HCT116 (cell line): ENCODE data around the gene MRFAP1. TPM values are rescaled to one million over a fixed set of nuclear protein-coding genes. Genes with fewer than 3 reads are reported as not detected.

Source experiments
- ATAC-seq: fragments of 200-7000 bp; cut with Tn5 transposase; 2 replicates; pipeline ENCODE4 v1.9.1; 2020; ENCODE audit warnings: mild to moderate bottlenecking, moderate library complexity
- BruUV-seq: library from RNA; stranded (reverse); fragments of 400-500 nt; replicated peaks from 2 replicates; lab custom pipeline; 2021; lab: Mats Ljungman, UMichigan
- CTCF ChIA-PET: fragments of 300-600 bp; sonication (Branson Sonifier 250); formaldehyde crosslinking; loops from one replicate; lab custom pipeline; 2021; ENCODE audit warnings: antibody characterized with exemption; lab: Charles Lee
- POLR2A ChIA-PET: fragments of 300-600, 350-600 bp; sonication (Branson Sonifier 250); formaldehyde crosslinking; loops from one replicate; lab custom pipeline; 2021; ENCODE audit warnings: antibody characterized with exemption; lab: Charles Lee
- RAD21 ChIA-PET, 2 experiments: fragments of 300-600 bp; sonication (Branson Sonifier 250); formaldehyde crosslinking; loops; one replicate each; lab custom pipeline; 2023; ENCODE audit warnings: low total read pairs in 2 of 2; ENCODE audit not compliant: uncharacterized antibody in 2 of 2, unreplicated experiment in 2 of 2, low non-redundant PET in 1 of 2; lab: Charles Lee
- DNase-seq: peaks from one replicate; pipeline ENCODE4 v3.0.0-alpha.2; 2010; ENCODE audit warnings: low read depth, low spot score
- H2AFZ ChIP-seq: fragments of 200-600 bp; shearing (Covaris generic), sonication (generic); 2 replicates; pipeline ENCODE4 v1.6.1; 2017; ENCODE audit warnings: low read depth, mixed run types, mixed read lengths, antibody characterized with exemption, low read length; ENCODE audit not compliant: poor library complexity, severe bottlenecking
- H3K27ac ChIP-seq: 2 replicates; pipeline ENCODE4 v1.5.1; 2012; ENCODE audit warnings: low read depth, low read length
- H3K27me3 ChIP-seq: fragments of 200-600 bp; sonication (generic); 2 replicates; pipeline ENCODE4 v1.6.1; 2016; ENCODE audit warnings: mixed run types, low read length, mixed read lengths; ENCODE audit not compliant: insufficient read depth
- H3K36me3 ChIP-seq, 2 experiments: fragments of 200-500 bp in 1 of 2; fragments of 200-600 bp in 1 of 2; sonication (Bioruptor generic) in 1 of 2; sonication (generic) in 1 of 2; 2 replicates each; pipeline versions ENCODE4 v1.5.1 to v1.6.1; 2014 to 2016; ENCODE audit warnings: low read length in 2 of 2, inconsistent platforms in 1 of 2, mixed read lengths in 1 of 2, mixed run types in 1 of 2; ENCODE audit not compliant: insufficient read depth in 2 of 2, control insufficient read depth in 1 of 2
- H3K4me1 ChIP-seq, 2 experiments: fragments of 200-600 bp in 1 of 2; sonication (generic) in 1 of 2; 2 replicates each; pipeline versions ENCODE4 v1.5.1 to v1.6.1; 2012 to 2017; ENCODE audit warnings: low read length in 2 of 2, inconsistent platforms in 1 of 2, mild to moderate bottlenecking in 1 of 2, mixed read lengths in 1 of 2, mixed run types in 1 of 2, moderate library complexity in 1 of 2; ENCODE audit not compliant: insufficient read depth in 2 of 2, control insufficient read depth in 1 of 2
- H3K4me2 ChIP-seq: fragments of 200-600 bp; sonication (generic); 2 replicates; pipeline ENCODE4 v1.6.1; 2017; ENCODE audit warnings: mixed run types, low read length, mixed read lengths
- H3K4me3 ChIP-seq, 2 experiments: fragments of 200-600 bp in 1 of 2; sonication (generic) in 1 of 2; replicated peaks in 1 of 2; 2 replicates each; pipeline ENCODE4 v1.5.1; 2011 to 2016; ENCODE audit warnings: low read length in 2 of 2, control low read depth in 1 of 2, low read depth in 1 of 2, mild to moderate bottlenecking in 1 of 2, mixed read lengths in 1 of 2, mixed run types in 1 of 2
- H3K79me2 ChIP-seq: fragments of 200-600 bp; sonication (generic); 2 replicates; pipeline ENCODE4 v1.6.1; 2017; ENCODE audit warnings: mild to moderate bottlenecking, mixed run types, low read length, moderate library complexity, mixed read lengths; ENCODE audit not compliant: insufficient read depth
- H3K9ac ChIP-seq: fragments of 200-600 bp; sonication (generic); 2 replicates; pipeline ENCODE4 v1.6.1; 2016; ENCODE audit warnings: low read length, mixed read lengths
- H3K9me2 ChIP-seq: fragments of 200-600 bp; sonication (generic), shearing (Covaris generic); 2 replicates; pipeline ENCODE4 v1.6.1; 2017; ENCODE audit warnings: mixed run types, mild to moderate bottlenecking, moderate library complexity; ENCODE audit not compliant: insufficient read depth
- H3K9me3 ChIP-seq, 2 experiments: fragments of 200-500 bp in 1 of 2; fragments of 200-600 bp in 1 of 2; sonication (Bioruptor generic) in 1 of 2; sonication (generic) in 1 of 2; 2 replicates each; pipeline ENCODE4 v1.6.1; 2014 to 2017; ENCODE audit warnings: low read length in 2 of 2, mixed read lengths in 2 of 2, inconsistent platforms in 1 of 2, low read depth in 1 of 2, mild to moderate bottlenecking in 1 of 2, mixed run types in 1 of 2, moderate library complexity in 1 of 2; ENCODE audit not compliant: control insufficient read depth in 1 of 2, insufficient read depth in 1 of 2
- H4K20me1 ChIP-seq: fragments of 200-600 bp; sonication (generic), shearing (Covaris generic); 2 replicates; pipeline ENCODE4 v1.6.1; 2017; ENCODE audit warnings: mixed run types, mild to moderate bottlenecking, moderate library complexity; ENCODE audit not compliant: insufficient read depth
- CBX3 ChIP-seq: IDR thresholded peaks from 2 replicates; pipeline ENCODE4 v1.6.1; 2012; ENCODE audit warnings: low read depth
- CEBPB ChIP-seq: IDR thresholded peaks from 2 replicates; pipeline ENCODE4 v1.6.1; 2012; ENCODE audit warnings: low read depth
- EGR1 ChIP-seq: IDR thresholded peaks from 2 replicates; pipeline ENCODE4 v1.6.1; 2012; ENCODE audit warnings: low read depth
- ELF1 ChIP-seq: IDR thresholded peaks from 2 replicates; pipeline ENCODE4 v1.6.1; 2012; ENCODE audit warnings: low read depth, borderline replicate concordance
- FOSL1 ChIP-seq: IDR thresholded peaks from 2 replicates; pipeline ENCODE4 v1.6.1; 2012; ENCODE audit warnings: low read depth
- JUND ChIP-seq: IDR thresholded peaks from 2 replicates; pipeline ENCODE4 v1.6.1; 2012
- RAD21 ChIP-seq: IDR thresholded peaks from 2 replicates; pipeline ENCODE4 v1.6.1; 2012; ENCODE audit warnings: low read depth, mild to moderate bottlenecking
- SIN3A ChIP-seq: IDR thresholded peaks from 2 replicates; pipeline ENCODE4 v1.6.1; 2012; ENCODE audit warnings: low read depth
- ZBTB33 ChIP-seq: IDR thresholded peaks from 2 replicates; pipeline ENCODE4 v1.6.1; 2011; ENCODE audit warnings: mild to moderate bottlenecking, low read length, moderate library complexity; ENCODE audit not compliant: insufficient replicate concordance; ENCODE audit errors: extremely low read depth
- ZFX ChIP-seq: fragments of 450-650 bp; IDR thresholded peaks from 2 replicates; pipeline ENCODE4 v1.6.1; 2017
- ZNF274 ChIP-seq: fragments of 200-500 bp; sonication (Bioruptor generic); IDR thresholded peaks from 2 replicates; pipeline ENCODE4 v1.6.1; 2014; ENCODE audit warnings: mild to moderate bottlenecking, low read depth, low read length, inconsistent platforms
- intact Hi-C: fragments of 100-400 bp; cut with micrococcal nuclease; formaldehyde crosslinking; loops from 2 replicates; pipeline ENCODE4 v1.10.0; 2022
- total RNA-seq: library from RNA; stranded (reverse); gene quantifications from one replicate; pipeline ENCODE4 v1.2.1, GENCODE V29; 2021; ENCODE audit not compliant: unreplicated experiment
- TF ChIP-seq, protein P1 (sequence below): IDR thresholded peaks from 2 replicates; pipeline ENCODE4 v1.6.1; 2012
- TF ChIP-seq, protein P2 (sequence below): IDR thresholded peaks from 2 replicates; pipeline ENCODE4 v1.6.1; 2012
- TF ChIP-seq, protein P3 (sequence below): IDR thresholded peaks from 2 replicates; pipeline ENCODE4 v1.6.1; 2012; ENCODE audit warnings: low read depth

MRFAP1 gene
- total RNA-seq, 1 experiment from 2014 or later: 313 TPM

DNA sequence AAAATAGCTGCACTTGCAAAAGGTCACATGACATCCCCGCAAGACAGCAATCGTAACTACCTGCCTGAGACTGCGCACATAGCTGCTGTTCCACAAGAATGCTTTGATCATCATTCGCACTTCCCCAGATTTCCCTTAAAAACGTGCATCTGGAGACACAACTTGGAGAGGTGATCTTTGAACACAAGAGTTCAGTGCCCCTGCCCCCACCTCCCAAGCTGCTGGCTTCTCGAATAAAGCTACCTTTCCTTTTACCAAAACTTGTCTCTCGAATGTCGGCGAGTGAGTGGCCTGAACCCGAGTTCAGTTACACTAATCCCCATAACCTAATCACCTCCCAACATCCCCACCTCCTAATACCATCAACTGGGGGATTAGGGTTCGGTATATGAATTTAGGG, 14.4 kb upstream of the MRFAP1 start:
- Histone ChIP-seq H3K79me2 (no peaks in the 10 kb centered on the region), H4K20me1 (no peaks in the 10 kb centered on the region)
- RAD21 ChIA-PET: no interaction called here
- no peak for TF ChIP-seq RAD21
- no peak for TF ChIP-seq CEBPB
- TF ChIP-seq ZBTB33: no peak
- no peak for TF ChIP-seq ELF1
- TF ChIP-seq ZFX: no peak
- no peak for TF ChIP-seq EGR1
- no peak for TF ChIP-seq FOSL1
- TF ChIP-seq, protein P1, sequence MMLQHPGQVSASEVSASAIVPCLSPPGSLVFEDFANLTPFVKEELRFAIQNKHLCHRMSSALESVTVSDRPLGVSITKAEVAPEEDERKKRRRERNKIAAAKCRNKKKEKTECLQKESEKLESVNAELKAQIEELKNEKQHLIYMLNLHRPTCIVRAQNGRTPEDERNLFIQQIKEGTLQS: no peak
- TF ChIP-seq, protein P2, sequence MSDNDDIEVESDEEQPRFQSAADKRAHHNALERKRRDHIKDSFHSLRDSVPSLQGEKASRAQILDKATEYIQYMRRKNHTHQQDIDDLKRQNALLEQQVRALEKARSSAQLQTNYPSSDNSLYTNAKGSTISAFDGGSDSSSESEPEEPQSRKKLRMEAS: no peak
- TF ChIP-seq, protein P3, sequence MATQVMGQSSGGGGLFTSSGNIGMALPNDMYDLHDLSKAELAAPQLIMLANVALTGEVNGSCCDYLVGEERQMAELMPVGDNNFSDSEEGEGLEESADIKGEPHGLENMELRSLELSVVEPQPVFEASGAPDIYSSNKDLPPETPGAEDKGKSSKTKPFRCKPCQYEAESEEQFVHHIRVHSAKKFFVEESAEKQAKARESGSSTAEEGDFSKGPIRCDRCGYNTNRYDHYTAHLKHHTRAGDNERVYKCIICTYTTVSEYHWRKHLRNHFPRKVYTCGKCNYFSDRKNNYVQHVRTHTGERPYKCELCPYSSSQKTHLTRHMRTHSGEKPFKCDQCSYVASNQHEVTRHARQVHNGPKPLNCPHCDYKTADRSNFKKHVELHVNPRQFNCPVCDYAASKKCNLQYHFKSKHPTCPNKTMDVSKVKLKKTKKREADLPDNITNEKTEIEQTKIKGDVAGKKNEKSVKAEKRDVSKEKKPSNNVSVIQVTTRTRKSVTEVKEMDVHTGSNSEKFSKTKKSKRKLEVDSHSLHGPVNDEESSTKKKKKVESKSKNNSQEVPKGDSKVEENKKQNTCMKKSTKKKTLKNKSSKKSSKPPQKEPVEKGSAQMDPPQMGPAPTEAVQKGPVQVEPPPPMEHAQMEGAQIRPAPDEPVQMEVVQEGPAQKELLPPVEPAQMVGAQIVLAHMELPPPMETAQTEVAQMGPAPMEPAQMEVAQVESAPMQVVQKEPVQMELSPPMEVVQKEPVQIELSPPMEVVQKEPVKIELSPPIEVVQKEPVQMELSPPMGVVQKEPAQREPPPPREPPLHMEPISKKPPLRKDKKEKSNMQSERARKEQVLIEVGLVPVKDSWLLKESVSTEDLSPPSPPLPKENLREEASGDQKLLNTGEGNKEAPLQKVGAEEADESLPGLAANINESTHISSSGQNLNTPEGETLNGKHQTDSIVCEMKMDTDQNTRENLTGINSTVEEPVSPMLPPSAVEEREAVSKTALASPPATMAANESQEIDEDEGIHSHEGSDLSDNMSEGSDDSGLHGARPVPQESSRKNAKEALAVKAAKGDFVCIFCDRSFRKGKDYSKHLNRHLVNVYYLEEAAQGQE: no peak
- TF ChIP-seq JUND: no peak
- TF ChIP-seq ZNF274: no peak
- TF ChIP-seq SIN3A: no peak
- TF ChIP-seq CBX3: no peak
- TF ChIP-seq, all 23 proteins: peak for 0
- H3K9ac ChIP-seq: no peak overlapping the region
- no peak overlapping the region for H3K4me2 ChIP-seq
- no peaks in the 10 kb centered on the region for H3K27me3 ChIP-seq
- H2AFZ ChIP-seq: no peak overlapping the region
- ATAC-seq: no peak
- no peak for DNase-seq
- H3K27ac ChIP-seq: no peak overlapping the region
- ChIA-PET POLR2A (no interaction called here), CTCF (no interaction called here)
- BruUV-seq: no TSS peak
- no peak overlapping the region for H3K4me3 ChIP-seq
- intact Hi-C loops: no loop called here
- H3K9me3 ChIP-seq: no peaks in the 10 kb centered on the region
- H3K36me3 ChIP-seq: no peaks in the 10 kb centered on the region
- no peaks in the 10 kb centered on the region for H3K4me1 ChIP-seq
- H3K9me2 ChIP-seq: no peaks in the 10 kb centered on the region
